ENCODE data around the gene PCBP1. TPM values are rescaled to one million over a fixed set of nuclear protein-coding genes. Genes with fewer than 3 reads are reported as not detected.
"Not testable (repeated sequence)": the region's sequence is repeated elsewhere in the genome, so short reads cannot be mapped to it uniquely, and the experiment has no call there.

The PCBP1 gene
- total RNA-seq, 1 donor from 2014 or later: 17.1 TPM

- no peaks in the 10 kb centered on the region for H3K36me3 ChIP-seq (ENCODE audit: control insufficient read depth, insufficient read depth, low read length)
- DNase-seq (ENCODE audit: low read depth) (no peak), FAIRE-seq (no peak)
- no peak for TF ChIP-seq CTCF (IDR thresholded peaks at IDR 0.05; ENCODE audit: insufficient read depth, low read length, severe bottlenecking)
- peak overlapping the region; percentile 61 for H3K4me3 ChIP-seq (ENCODE audit: low read depth, low read length)
- no peaks in the 10 kb centered on the region for H3K27me3 ChIP-seq (ENCODE audit: control insufficient read depth, insufficient read depth, low read length)
These were observed 36.5 kb downstream of the PCBP1 start for GRCh38 chr2:70123829-70124116.

GRCh38 chr2:70124983-70125480 is 37.8 kb downstream of the PCBP1 start:
- DNase-seq (ENCODE audit: low read depth) (no peak), FAIRE-seq (no peak)
- H3K36me3 ChIP-seq (ENCODE audit: control insufficient read depth, insufficient read depth, low read length): no peaks in the 10 kb centered on the region
- H3K4me3 ChIP-seq (ENCODE audit: low read depth, low read length): peak overlapping the region; percentile 61
- TF ChIP-seq CTCF (IDR thresholded peaks at IDR 0.05; ENCODE audit: insufficient read depth, low read length, severe bottlenecking): no peak
- H3K27me3 ChIP-seq (ENCODE audit: control insufficient read depth, insufficient read depth, low read length): no peaks in the 10 kb centered on the region

- Histone ChIP-seq H3K36me3 (ENCODE audit: control insufficient read depth, insufficient read depth, low read length) (no peaks in the 10 kb centered on the region), H3K27me3 (ENCODE audit: control insufficient read depth, insufficient read depth, low read length) (no peaks in the 10 kb centered on the region), H3K4me3 (ENCODE audit: low read depth, low read length) (peak overlapping the region; percentile 61)
- no peak for DNase-seq (ENCODE audit: low read depth)
- TF ChIP-seq CTCF (IDR thresholded peaks at IDR 0.05; ENCODE audit: insufficient read depth, low read length, severe bottlenecking): no peak
- FAIRE-seq: no peak
These were observed 38.2 kb downstream of the PCBP1 start for GRCh38 chr2:70125498-70125898.

GRCh38 chr2:70126413-70126812 is 39.1 kb downstream of the PCBP1 start:
- no peak for TF ChIP-seq CTCF (IDR thresholded peaks at IDR 0.05; ENCODE audit: insufficient read depth, low read length, severe bottlenecking)
- Histone ChIP-seq H3K27me3 (ENCODE audit: control insufficient read depth, insufficient read depth, low read length) (no peaks in the 10 kb centered on the region), H3K36me3 (ENCODE audit: control insufficient read depth, insufficient read depth, low read length) (no peaks in the 10 kb centered on the region), H3K4me3 (ENCODE audit: low read depth, low read length) (no peak overlapping the region)
- no peak for FAIRE-seq
- DNase-seq (ENCODE audit: low read depth): no peak

- DNase-seq (ENCODE audit: low read depth): no peak
- no peak for FAIRE-seq
- H3K4me3 ChIP-seq (ENCODE audit: low read depth, low read length): no peak overlapping the region
- H3K27me3 ChIP-seq (ENCODE audit: control insufficient read depth, insufficient read depth, low read length): no peaks in the 10 kb centered on the region
- H3K36me3 ChIP-seq (ENCODE audit: control insufficient read depth, insufficient read depth, low read length): no peaks in the 10 kb centered on the region
- no peak for TF ChIP-seq CTCF (IDR thresholded peaks at IDR 0.05; ENCODE audit: insufficient read depth, low read length, severe bottlenecking)
These were observed 40.7 kb downstream of the PCBP1 start for GRCh38 chr2:70128005-70128404.

- not testable (repeated sequence) for H3K36me3 ChIP-seq (ENCODE audit: control insufficient read depth, insufficient read depth, low read length); FAIRE-seq; H3K4me3 ChIP-seq (ENCODE audit: low read depth, low read length); H3K27me3 ChIP-seq (ENCODE audit: control insufficient read depth, insufficient read depth, low read length); DNase-seq (ENCODE audit: low read depth)
These were observed 44.3 kb downstream of the PCBP1 start for GRCh38 chr2:70131344-70132143.

Measured in bronchial epithelial cell (primary cell).